Non-pigmented ciliary epithelial cell (primary cell): ENCODE measurements around the gene FHOD3.

ENCODE experiments used
- DNase-seq: peaks from one replicate; pipeline ENCODE4 v3.0.0-alpha.2; 2010; ENCODE audit warnings: low read depth

The FHOD3 gene

GRCh38 chr18:36594621-36595020, 297.1 kb downstream of the FHOD3 start:
- DNase-seq = no peak

GRCh38 chr18:36595046-36595817, 297.7 kb downstream of the FHOD3 start:
- DNase-seq = no peak

GRCh38 chr18:36595818-36596215, 298.3 kb downstream of the FHOD3 start:
- DNase-seq = no peak

GRCh38 chr18:36597636-36598035, 300.1 kb downstream of the FHOD3 start:
- DNase-seq = no peak

GRCh38 chr18:36600548-36600947, 303.0 kb downstream of the FHOD3 start:
- DNase-seq = no peak

- DNase-seq = no peak
These were observed 303.8 kb downstream of the FHOD3 start for GRCh38 chr18:36601316-36601715.

GRCh38 chr18:36602071-36602470, 304.6 kb downstream of the FHOD3 start:
- no peak for DNase-seq

- no peak for DNase-seq
These were observed 305.1 kb downstream of the FHOD3 start for GRCh38 chr18:36602620-36603019.

GRCh38 chr18:36608107-36608506, 310.6 kb downstream of the FHOD3 start:
- DNase-seq = no peak

GRCh38 chr18:36610258-36610657, 312.7 kb downstream of the FHOD3 start:
- no peak for DNase-seq

GRCh38 chr18:36610661-36611060, 313.1 kb downstream of the FHOD3 start:
- DNase-seq = no peak

GRCh38 chr18:36613069-36613468, 315.6 kb downstream of the FHOD3 start:
- no peak for DNase-seq

- no peak for DNase-seq
These were observed 316.3 kb downstream of the FHOD3 start for GRCh38 chr18:36613810-36614209.

GRCh38 chr18:36620788-36621187, 323.3 kb downstream of the FHOD3 start:
- DNase-seq = no peak

GRCh38 chr18:36622610-36623009, 325.1 kb downstream of the FHOD3 start:
- DNase-seq = no peak

GRCh38 chr18:36623091-36623490, 325.6 kb downstream of the FHOD3 start:
- DNase-seq = no peak

- no peak for DNase-seq
These were observed 326.2 kb downstream of the FHOD3 start for GRCh38 chr18:36623681-36624190.

GRCh38 chr18:36624451-36625167, 327.1 kb downstream of the FHOD3 start:
- no peak for DNase-seq

GRCh38 chr18:36625386-36625785, 327.9 kb downstream of the FHOD3 start:
- no peak for DNase-seq

GRCh38 chr18:36627637-36628036, 330.1 kb downstream of the FHOD3 start:
- DNase-seq = no peak

- DNase-seq = peak; percentile 46
These were observed 331.1 kb downstream of the FHOD3 start for GRCh38 chr18:36628435-36629137.

GRCh38 chr18:36629138-36629530, 331.6 kb downstream of the FHOD3 start:
- DNase-seq = no peak

- no peak for DNase-seq
These were observed 332.3 kb downstream of the FHOD3 start for GRCh38 chr18:36629836-36630235.
